GM19043 (cell line): ENCODE data around the gene ZC3H8.

Experiments
- ATAC-seq: cut with Tn5 transposase; IDR thresholded peaks from one replicate; pipeline ENCODE4 v1.9.1; 2021; ENCODE audit warnings: low read depth; ENCODE audit not compliant: unreplicated experiment

Gene ZC3H8

GRCh38 chr2:112166806-112167499, 87.9 kb downstream of the ZC3H8 start:
- ATAC-seq = no peak

- ATAC-seq = no peak
These were observed 89.5 kb downstream of the ZC3H8 start for GRCh38 chr2:112165296-112165695.

GRCh38 chr2:112164876-112165275, 90.0 kb downstream of the ZC3H8 start:
- no peak for ATAC-seq

GRCh38 chr2:112163541-112163981, 91.3 kb downstream of the ZC3H8 start:
- no peak for ATAC-seq

GRCh38 chr2:112162956-112163355, 91.9 kb downstream of the ZC3H8 start:
- no peak for ATAC-seq

GRCh38 chr2:112162341-112162740, 92.5 kb downstream of the ZC3H8 start:
- no peak for ATAC-seq
